K562 (cell line): ENCODE measurements around the gene OSBPL3. TPM values are rescaled to one million over a fixed set of nuclear protein-coding genes. Genes with fewer than 3 reads are reported as not detected.

Source experiments
- ATAC-seq: fragments of 200-7000 bp; cut with Tn5 transposase; 3 replicates; pipeline ENCODE4 v1.9.1; 2020; ENCODE audit warnings: moderate library complexity
- BruUV-seq: library from RNA; stranded (reverse); fragments of 400-500 nt; replicated peaks from 2 replicates; lab custom pipeline; 2021; lab: Mats Ljungman, UMichigan
- CTCF ChIA-PET: fragments of 300-600 bp; formaldehyde crosslinking; extraction: SDS; loops from one replicate; lab custom pipeline; 2021; ENCODE audit warnings: low intra/inter-chr PET ratio; lab: Yijun Ruan, JAX
- POLR2A ChIA-PET: fragments of 300-600, 350-650 bp; sonication (Branson Sonifier 250); formaldehyde crosslinking; extraction: SDS; loops from one replicate; lab custom pipeline; 2021; ENCODE audit warnings: antibody characterized with exemption, inconsistent platforms; lab: Yijun Ruan, JAX
- DNase-seq, 4 experiments: peaks; one replicate each; pipeline versions ENCODE4 v3.0.0 to v3.0.0-alpha.2; 2011 to 2018; ENCODE audit warnings: low spot score in 3 of 4, mixed read lengths in 3 of 4; ENCODE audit errors: extremely low read depth in 1 of 4
- FAIRE-seq: peaks from 2 replicates; lab custom pipeline; 2011; peaks lifted over from hg19 to GRCh38; lab: Jason Lieb, UNC
- H2AFZ ChIP-seq: 2 replicates; pipeline ENCODE4 v1.6.0; 2011; ENCODE audit warnings: low read depth, low read length, control low read depth, inconsistent platforms
- H3K27ac ChIP-seq: fragments of 200-600 bp; 3 replicates; pipeline ENCODE4 v1.8.0; 2011; ENCODE audit warnings: low read depth, mild to moderate bottlenecking, control low read depth, inconsistent platforms, low read length, moderate library complexity, mixed read lengths; ENCODE audit errors: extremely low read depth
- H3K27me3 ChIP-seq, 2 experiments: fragments of 300-600 bp in 1 of 2; 2 replicates in 1 of 2; 3 replicates in 1 of 2; pipeline versions ENCODE4 v1.6.0 to v1.8.0; 2011; ENCODE audit warnings: inconsistent platforms in 2 of 2, low read length in 2 of 2, mild to moderate bottlenecking in 1 of 2, mixed read lengths in 1 of 2, moderate library complexity in 1 of 2; ENCODE audit not compliant: control insufficient read depth in 2 of 2, insufficient read depth in 2 of 2
- H3K36me3 ChIP-seq: fragments of 300-600 bp; 3 replicates; pipeline ENCODE4 v1.8.0; 2011; ENCODE audit warnings: mild to moderate bottlenecking, low read length, inconsistent platforms; ENCODE audit not compliant: control insufficient read depth, insufficient read depth
- H3K4me1 ChIP-seq, 2 experiments: fragments of 200-600 bp in 1 of 2; replicated peaks in 1 of 2; 2 replicates in 1 of 2; 3 replicates in 1 of 2; pipeline versions ENCODE4 v1.5.1 to v1.8.0; 2011; ENCODE audit warnings: inconsistent platforms in 2 of 2, low read length in 2 of 2, mild to moderate bottlenecking in 1 of 2, mixed read lengths in 1 of 2, moderate library complexity in 1 of 2; ENCODE audit not compliant: control insufficient read depth in 2 of 2, insufficient read depth in 2 of 2
- H3K4me2 ChIP-seq: 2 replicates; pipeline ENCODE4 v1.6.1; 2011; ENCODE audit warnings: low read length, control low read depth, inconsistent platforms, mixed read lengths; ENCODE audit not compliant: insufficient read depth
- H3K4me3 ChIP-seq: fragments of 200-600 bp; sonication (generic), shearing (Covaris generic); 2 replicates; pipeline ENCODE4 v1.5.1; 2016; ENCODE audit warnings: control low read depth, inconsistent platforms
- H3K79me2 ChIP-seq: fragments of 200-600 bp; 3 replicates; pipeline ENCODE4 v1.8.0; 2011; ENCODE audit warnings: low read length, inconsistent platforms; ENCODE audit not compliant: control insufficient read depth, insufficient read depth
- H3K9ac ChIP-seq, 2 experiments: 2 replicates each; pipeline versions ENCODE4 v1.6.0 to v1.6.1; 2011; ENCODE audit warnings: low read depth in 2 of 2, low read length in 2 of 2, control low read depth in 1 of 2, inconsistent platforms in 1 of 2, mild to moderate bottlenecking in 1 of 2, mixed read lengths in 1 of 2; ENCODE audit not compliant: insufficient read depth in 1 of 2
- H3K9me1 ChIP-seq: one replicate; pipeline ENCODE4 v1.6.0; 2011; ENCODE audit warnings: inconsistent platforms, mild to moderate bottlenecking, low read length, moderate library complexity; ENCODE audit not compliant: control insufficient read depth, insufficient read depth
- H3K9me3 ChIP-seq: replicated peaks from 2 replicates; pipeline ENCODE4 v1.5.1; 2011; ENCODE audit warnings: low read depth, low read length, inconsistent platforms; ENCODE audit not compliant: control insufficient read depth, insufficient read depth
- H4K20me1 ChIP-seq: replicated peaks from 2 replicates; pipeline ENCODE4 v1.6.1; 2011; ENCODE audit warnings: low read length, inconsistent platforms, mixed read lengths; ENCODE audit not compliant: control insufficient read depth, insufficient read depth
- BMI1 ChIP-seq: fragments of 150-350 bp; IDR thresholded peaks from 2 replicates; pipeline ENCODE4 v1.6.1; 2014; ENCODE audit warnings: low read length
- DMBX1 ChIP-seq: fragments of 250-450 bp; sonication (Bioruptor Pico); IDR thresholded peaks from 2 replicates; pipeline ENCODE4 v1.8.0; 2022; ENCODE audit warnings: inconsistent platforms, mild to moderate bottlenecking, moderate library complexity, borderline replicate concordance
- FOXJ2 ChIP-seq: fragments of 200-800 bp; sonication (Bioruptor generic); IDR thresholded peaks from 2 replicates; pipeline ENCODE4 v1.6.1; 2016; ENCODE audit warnings: missing genetic modification characterization, missing compliant biosample characterization
- HDAC3 ChIP-seq: fragments of 450-650 bp; IDR thresholded peaks from 2 replicates; pipeline ENCODE4 v1.6.1; 2018; ENCODE audit warnings: borderline replicate concordance, mild to moderate bottlenecking, moderate library complexity; ENCODE audit not compliant: partially characterized antibody
- KDM4B ChIP-seq, 2 experiments: fragments of 450-650 bp in 1 of 2; sonication (generic) in 1 of 2; IDR thresholded peaks; 2 replicates each; pipeline ENCODE4 v1.6.1; 2016 to 2017; ENCODE audit warnings: borderline replicate concordance in 2 of 2, antibody characterized with exemption in 1 of 2, low read depth in 1 of 2, mild to moderate bottlenecking in 1 of 2
- LARP7 ChIP-seq: fragments of 450-650 bp; IDR thresholded peaks from 2 replicates; pipeline ENCODE4 v1.6.1; 2016
- MCM3 ChIP-seq: fragments of 450-650 bp; IDR thresholded peaks from 2 replicates; pipeline ENCODE4 v1.6.1; 2016
- MTA2 ChIP-seq: fragments of 450-650 bp; IDR thresholded peaks from 2 replicates; pipeline ENCODE4 v1.6.1; 2016; ENCODE audit warnings: low read depth
- PML ChIP-seq: IDR thresholded peaks from 2 replicates; pipeline ENCODE4 v1.6.1; 2012; ENCODE audit warnings: low read length, inconsistent platforms
- PTRF ChIP-seq: fragments of 450-650 bp; IDR thresholded peaks from 2 replicates; pipeline ENCODE4 v1.6.1; 2016; ENCODE audit warnings: mild to moderate bottlenecking, missing genetic modification characterization, missing compliant biosample characterization
- PYGO2 ChIP-seq: fragments of 450-650 bp; IDR thresholded peaks from 2 replicates; pipeline ENCODE4 v1.6.1; 2016; ENCODE audit warnings: mild to moderate bottlenecking, missing genetic modification characterization, moderate library complexity, missing compliant biosample characterization
- RHOXF2B ChIP-seq: fragments of 250-450 bp; sonication (Bioruptor Pico); conservative IDR thresholded peaks from 2 replicates; pipeline ENCODE4 v1.5.1; 2021
- SAFB ChIP-seq: fragments of 200-400 bp; formaldehyde crosslinking; IDR thresholded peaks from 2 replicates; pipeline ENCODE4 v1.6.1; 2017; ENCODE audit warnings: low read depth, low read length, borderline replicate concordance
- SETDB1 ChIP-seq: IDR thresholded peaks from one replicate; pipeline ENCODE4 v1.6.1; 2012; ENCODE audit warnings: low read length, control low read depth, inconsistent platforms
- TCFL5 ChIP-seq: fragments of 250-450 bp; sonication (Bioruptor Pico); conservative IDR thresholded peaks from 2 replicates; pipeline ENCODE4 v1.6.1; 2021; ENCODE audit warnings: mild to moderate bottlenecking, moderate library complexity, matching md5 sums
- ZNF217 ChIP-seq: sonication (generic); formaldehyde crosslinking; IDR thresholded peaks from 2 replicates; pipeline ENCODE4 v1.8.0; 2022; ENCODE audit warnings: mild to moderate bottlenecking, missing genetic modification reagents
- WGBS: fragments of 100-300 bp; shearing (Covaris generic); methylation state at CpG from one replicate; pipeline ENCODE4 v1.1.6; 2016; ENCODE audit warnings: low coverage, mixed read lengths; ENCODE audit not compliant: insufficient coverage; ENCODE audit errors: missing lambda C conversion rate; 5-methylcytosine and 5-hydroxymethylcytosine counted together
- in situ Hi-C: fragments of 300-500 bp; cut with MboI; formaldehyde crosslinking; loops from 4 replicates; pipeline ENCODE4 v1.15.0; 2018; ENCODE audit warnings: inconsistent platforms, mixed read lengths
- intact Hi-C: fragments of 100-400 bp; cut with micrococcal nuclease; formaldehyde crosslinking; loops from 2 replicates; pipeline ENCODE4 v1.14.2; 2022
- polyA plus RNA-seq, 8 experiments: library from polyadenylated mRNA; depleted of rRNA in 4 of 8; stranded (reverse) in 5 of 8; unstranded in 3 of 8; fragments of >200 nt; fragmentation: Nextera tagmentation in 2 of 8; fragmentation: Illumina TruSeq in 1 of 8; extraction: Ambion mirVana in 2 of 8; extraction: Trizol in 1 of 8; gene quantifications; 2 replicates each; pipeline versions ENCODE4 v1.2.1 to v1.2.3, GENCODE V29; 2011 to 2014; ENCODE audit warnings: inconsistent platforms in 1 of 8, missing spikeins in 1 of 8
- total RNA-seq, 7 experiments: library from RNA; depleted of rRNA in 6 of 7; stranded (reverse); fragments of >200 nt in 6 of 7; fragmentation: Illumina TruSeq in 2 of 7; extraction: Trizol in 2 of 7; gene quantifications; 2 replicates each; pipeline versions ENCODE4 v1.2.1 to v1.2.3, GENCODE V29; 2011 to 2021; ENCODE audit warnings: low replicate concordance in 1 of 7
- TF ChIP-seq, protein P1 (sequence below): fragments of 450-650 bp; formaldehyde crosslinking; IDR thresholded peaks from 2 replicates; pipeline ENCODE4 v1.4.0; 2022; ENCODE audit warnings: missing genetic modification characterization
- TF ChIP-seq, protein P2 (sequence below): IDR thresholded peaks from 3 replicates; pipeline ENCODE4 v1.6.1; 2011; ENCODE audit warnings: borderline replicate concordance, mild to moderate bottlenecking, moderate library complexity; ENCODE audit not compliant: insufficient read length; ENCODE audit errors: extremely low read depth
- TF ChIP-seq, protein P3 (sequence below): fragments of 450-650 bp; conservative IDR thresholded peaks from 2 replicates; pipeline ENCODE4 v1.6.1; 2016; ENCODE audit warnings: missing genetic modification characterization, low read depth, mild to moderate bottlenecking, control low read depth, missing compliant biosample characterization

The OSBPL3 gene
- total and polyA plus RNA-seq, 9 of the 15 experiments (the other 6 are each of a cell fraction or from before 2014, with no cell fraction given): 4.8 to 37.2 (median 26.5) TPM

DNA sequence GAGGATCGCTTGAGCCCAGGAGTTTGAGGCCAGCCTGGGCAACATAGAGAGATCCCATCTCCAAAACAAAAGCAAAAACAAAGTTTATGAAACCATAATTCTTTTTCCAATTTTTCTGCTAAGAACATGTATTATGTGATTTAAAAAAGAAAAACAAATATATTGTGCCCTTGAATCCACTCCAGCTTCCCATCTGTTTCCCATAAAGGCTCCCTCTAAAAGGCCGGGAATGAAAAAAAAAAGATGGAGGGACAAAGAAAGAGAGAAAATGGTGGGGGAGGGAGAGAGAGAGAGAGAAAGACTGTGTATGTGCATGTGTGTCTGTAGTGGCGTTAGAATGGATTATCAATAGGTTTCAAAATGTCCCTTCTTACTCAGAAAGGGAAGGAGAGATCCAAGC, 202.2 kb downstream of the OSBPL3 start:
- Histone ChIP-seq H3K27ac (no peak overlapping the region), H3K36me3 (no peaks in the 10 kb centered on the region), H4K20me1 (no peaks in the 10 kb centered on the region), H3K4me3 (no peak overlapping the region), H3K4me2 (no peak overlapping the region), H3K9me1 (no peaks in the 10 kb centered on the region)
- POLR2A ChIA-PET: interaction anchor here (0.6 to 4.5 kb wide), 5 partner anchors 9 to 322 kb away, joined by 3 to 20 read pairs (median 6); no protein-coding TSS in a partner anchor
- FAIRE-seq: no peak
- TF ChIP-seq PYGO2: no peak
- TF ChIP-seq, protein P1, sequence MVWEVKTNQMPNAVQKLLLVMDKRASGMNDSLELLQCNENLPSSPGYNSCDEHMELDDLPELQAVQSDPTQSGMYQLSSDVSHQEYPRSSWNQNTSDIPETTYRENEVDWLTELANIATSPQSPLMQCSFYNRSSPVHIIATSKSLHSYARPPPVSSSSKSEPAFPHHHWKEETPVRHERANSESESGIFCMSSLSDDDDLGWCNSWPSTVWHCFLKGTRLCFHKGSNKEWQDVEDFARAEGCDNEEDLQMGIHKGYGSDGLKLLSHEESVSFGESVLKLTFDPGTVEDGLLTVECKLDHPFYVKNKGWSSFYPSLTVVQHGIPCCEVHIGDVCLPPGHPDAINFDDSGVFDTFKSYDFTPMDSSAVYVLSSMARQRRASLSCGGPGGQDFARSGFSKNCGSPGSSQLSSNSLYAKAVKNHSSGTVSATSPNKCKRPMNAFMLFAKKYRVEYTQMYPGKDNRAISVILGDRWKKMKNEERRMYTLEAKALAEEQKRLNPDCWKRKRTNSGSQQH: peak; percentile 57; the same call in 1 of the 2 replicates
- no peak for TF ChIP-seq KDM4B (IDR thresholded peaks at IDR 0.05; ENCODE audit: borderline replicate concordance in 2 of 2, low read depth in 1 of 2)
- TF ChIP-seq ZNF217 (CRISPR knock-in tag): no peak
- TF ChIP-seq DMBX1 (CRISPR knock-in tag): peak; percentile 5; the same call in 1 of the 2 replicates
- TF ChIP-seq HDAC3: no peak
- no peak for TF ChIP-seq SETDB1
- TF ChIP-seq MTA2: no peak
- no peak for TF ChIP-seq PML
- no peak for TF ChIP-seq LARP7
- TF ChIP-seq, protein P2, sequence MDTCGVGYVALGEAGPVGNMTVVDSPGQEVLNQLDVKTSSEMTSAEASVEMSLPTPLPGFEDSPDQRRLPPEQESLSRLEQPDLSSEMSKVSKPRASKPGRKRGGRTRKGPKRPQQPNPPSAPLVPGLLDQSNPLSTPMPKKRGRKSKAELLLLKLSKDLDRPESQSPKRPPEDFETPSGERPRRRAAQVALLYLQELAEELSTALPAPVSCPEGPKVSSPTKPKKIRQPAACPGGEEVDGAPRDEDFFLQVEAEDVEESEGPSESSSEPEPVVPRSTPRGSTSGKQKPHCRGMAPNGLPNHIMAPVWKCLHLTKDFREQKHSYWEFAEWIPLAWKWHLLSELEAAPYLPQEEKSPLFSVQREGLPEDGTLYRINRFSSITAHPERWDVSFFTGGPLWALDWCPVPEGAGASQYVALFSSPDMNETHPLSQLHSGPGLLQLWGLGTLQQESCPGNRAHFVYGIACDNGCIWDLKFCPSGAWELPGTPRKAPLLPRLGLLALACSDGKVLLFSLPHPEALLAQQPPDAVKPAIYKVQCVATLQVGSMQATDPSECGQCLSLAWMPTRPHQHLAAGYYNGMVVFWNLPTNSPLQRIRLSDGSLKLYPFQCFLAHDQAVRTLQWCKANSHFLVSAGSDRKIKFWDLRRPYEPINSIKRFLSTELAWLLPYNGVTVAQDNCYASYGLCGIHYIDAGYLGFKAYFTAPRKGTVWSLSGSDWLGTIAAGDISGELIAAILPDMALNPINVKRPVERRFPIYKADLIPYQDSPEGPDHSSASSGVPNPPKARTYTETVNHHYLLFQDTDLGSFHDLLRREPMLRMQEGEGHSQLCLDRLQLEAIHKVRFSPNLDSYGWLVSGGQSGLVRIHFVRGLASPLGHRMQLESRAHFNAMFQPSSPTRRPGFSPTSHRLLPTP: no peak
- TF ChIP-seq, protein P3, sequence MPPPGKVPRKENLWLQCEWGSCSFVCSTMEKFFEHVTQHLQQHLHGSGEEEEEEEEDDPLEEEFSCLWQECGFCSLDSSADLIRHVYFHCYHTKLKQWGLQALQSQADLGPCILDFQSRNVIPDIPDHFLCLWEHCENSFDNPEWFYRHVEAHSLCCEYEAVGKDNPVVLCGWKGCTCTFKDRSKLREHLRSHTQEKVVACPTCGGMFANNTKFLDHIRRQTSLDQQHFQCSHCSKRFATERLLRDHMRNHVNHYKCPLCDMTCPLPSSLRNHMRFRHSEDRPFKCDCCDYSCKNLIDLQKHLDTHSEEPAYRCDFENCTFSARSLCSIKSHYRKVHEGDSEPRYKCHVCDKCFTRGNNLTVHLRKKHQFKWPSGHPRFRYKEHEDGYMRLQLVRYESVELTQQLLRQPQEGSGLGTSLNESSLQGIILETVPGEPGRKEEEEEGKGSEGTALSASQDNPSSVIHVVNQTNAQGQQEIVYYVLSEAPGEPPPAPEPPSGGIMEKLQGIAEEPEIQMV: no peak
- TF ChIP-seq TCFL5 (CRISPR knock-in tag): no peak
- no peak for TF ChIP-seq BMI1
- TF ChIP-seq PTRF (tag): 0 out of 2 replicates have a peak, but pooled peaks have one; percentile 37
- TF ChIP-seq FOXJ2 (tag): no peak
- no peak for TF ChIP-seq SAFB
- no peak for TF ChIP-seq MCM3
- TF ChIP-seq RHOXF2B (CRISPR knock-in tag): no peak
- TF ChIP-seq, all 486 proteins: peak for 3
- H3K4me1 ChIP-seq: peaks cover 3 to 16% of the 10 kb centered on the region in 2 experiments; a peak in 3 of 5 replicates
- in situ Hi-C loops (no loop called here), intact Hi-C loops (loop anchor here (2.0 kb wide), 1 partner anchor 15 kb away; no protein-coding TSS in a partner anchor)
- CTCF ChIA-PET: no interaction called here
- H3K27me3 ChIP-seq: no peaks in the 10 kb centered on the region
- H3K9me3 ChIP-seq: no peaks in the 10 kb centered on the region
- 84% methylated on average over 2 of the region's 3 CpGs for WGBS
- DNase-seq (no peak), ATAC-seq (no peak)
- no peaks in the 10 kb centered on the region for H3K79me2 ChIP-seq
- H3K9ac ChIP-seq: no peak overlapping the region
- no TSS peak for BruUV-seq
- H2AFZ ChIP-seq: no peak overlapping the region
